Femur (tissue), 1 donor: ENCODE measurements around the gene KLF16.
"Not testable (repeated sequence)": the region's sequence is repeated elsewhere in the genome, so short reads cannot be mapped to it uniquely, and the experiment has no call there.

Experiments
- DNase-seq: peaks from one replicate; pipeline ENCODE4 v3.0.0-alpha.2; 2017

KLF16 gene

GRCh38 chr19:1883784-1884183 lies 20.4 kb upstream of the KLF16 start:
- DNase-seq: no peak

GRCh38 chr19:1882786-1883692 lies 19.7 kb upstream of the KLF16 start:
- no peak for DNase-seq

- DNase-seq: peak; percentile 40
Measured at GRCh38 chr19:1882089-1882785, 18.9 kb upstream of the KLF16 start.

DNA sequence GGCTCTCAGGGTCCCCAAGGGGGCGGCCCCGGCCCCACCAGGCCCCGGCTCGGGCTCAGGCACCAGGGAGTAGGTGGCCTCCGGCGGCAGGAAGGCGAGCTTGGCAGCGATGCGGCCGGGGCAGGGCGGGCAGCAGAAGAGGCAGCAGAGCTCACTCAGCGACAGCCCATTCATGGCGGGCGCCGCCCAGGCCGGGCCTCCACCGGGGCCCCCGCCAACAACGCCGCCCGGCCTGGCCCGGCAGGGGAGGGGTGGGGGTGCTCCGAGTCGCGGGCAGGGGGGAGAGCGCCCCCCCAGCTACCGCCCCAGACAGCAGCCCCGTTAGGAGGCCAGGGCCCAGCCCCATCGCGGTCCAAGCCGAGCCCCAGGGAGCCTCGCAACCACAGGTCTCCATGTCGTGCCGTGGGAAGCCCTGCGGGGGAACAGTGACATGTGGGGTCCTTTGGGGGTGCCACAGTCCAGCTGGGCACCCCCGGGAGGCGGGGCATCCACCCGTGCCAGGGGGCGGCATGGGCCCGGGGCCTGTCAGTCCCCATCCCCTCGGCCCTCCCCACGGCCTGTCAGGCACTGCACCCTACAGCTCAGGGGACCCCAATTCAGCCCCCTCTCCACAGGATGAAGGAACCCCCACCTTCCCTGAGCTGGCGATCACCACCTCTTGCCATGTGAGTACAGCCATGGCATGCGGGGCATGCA lies 18.2 kb upstream of the KLF16 start:
- not testable (repeated sequence) for DNase-seq

GRCh38 chr19:1880611-1881392 lies 17.4 kb upstream of the KLF16 start:
- DNase-seq: no peak

DNA sequence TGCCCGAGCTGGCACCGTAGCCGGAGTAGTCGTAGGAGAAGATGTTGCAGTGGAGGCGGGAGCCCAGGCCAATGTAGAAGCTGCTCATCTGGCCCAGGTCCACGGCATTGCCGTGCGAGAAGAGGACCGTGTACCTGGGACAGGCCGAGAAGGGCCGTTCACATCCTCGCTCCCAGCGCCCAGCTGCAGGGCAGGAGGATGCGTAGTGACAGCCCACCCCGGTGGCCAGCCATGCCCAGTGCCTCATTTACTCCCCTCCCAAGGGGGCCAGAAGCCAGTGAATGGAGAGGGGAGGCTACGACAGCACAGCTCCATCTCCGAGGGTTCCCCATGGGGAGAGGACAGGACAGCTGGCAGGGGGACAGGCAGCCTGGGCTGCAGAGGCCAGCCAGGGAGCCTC lies 16.6 kb upstream of the KLF16 start:
- DNase-seq: not testable (repeated sequence)

DNA sequence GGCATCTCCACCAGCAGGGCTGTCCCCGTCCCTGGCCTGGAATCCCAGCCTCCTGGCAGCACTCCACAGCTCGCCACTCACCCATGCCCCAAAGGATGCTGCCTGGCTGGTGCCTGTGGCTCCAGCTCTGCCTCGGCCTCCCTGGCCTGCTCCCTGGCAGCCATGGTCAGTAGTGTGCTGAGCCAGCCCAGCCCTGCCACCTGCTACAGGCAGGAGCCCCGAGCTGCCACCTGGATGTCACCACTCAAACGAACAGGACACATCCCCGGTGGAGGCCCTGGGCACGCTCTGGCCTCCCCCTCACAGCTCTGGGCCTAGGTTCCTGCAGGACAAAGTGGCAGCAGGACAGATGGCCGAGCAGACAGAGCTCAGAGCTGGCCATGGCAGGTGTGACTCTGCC lies 15.2 kb upstream of the KLF16 start:
- DNase-seq: not testable (repeated sequence)

GRCh38 chr19:1877280-1877660 lies 13.9 kb upstream of the KLF16 start:
- not testable (repeated sequence) for DNase-seq

DNA sequence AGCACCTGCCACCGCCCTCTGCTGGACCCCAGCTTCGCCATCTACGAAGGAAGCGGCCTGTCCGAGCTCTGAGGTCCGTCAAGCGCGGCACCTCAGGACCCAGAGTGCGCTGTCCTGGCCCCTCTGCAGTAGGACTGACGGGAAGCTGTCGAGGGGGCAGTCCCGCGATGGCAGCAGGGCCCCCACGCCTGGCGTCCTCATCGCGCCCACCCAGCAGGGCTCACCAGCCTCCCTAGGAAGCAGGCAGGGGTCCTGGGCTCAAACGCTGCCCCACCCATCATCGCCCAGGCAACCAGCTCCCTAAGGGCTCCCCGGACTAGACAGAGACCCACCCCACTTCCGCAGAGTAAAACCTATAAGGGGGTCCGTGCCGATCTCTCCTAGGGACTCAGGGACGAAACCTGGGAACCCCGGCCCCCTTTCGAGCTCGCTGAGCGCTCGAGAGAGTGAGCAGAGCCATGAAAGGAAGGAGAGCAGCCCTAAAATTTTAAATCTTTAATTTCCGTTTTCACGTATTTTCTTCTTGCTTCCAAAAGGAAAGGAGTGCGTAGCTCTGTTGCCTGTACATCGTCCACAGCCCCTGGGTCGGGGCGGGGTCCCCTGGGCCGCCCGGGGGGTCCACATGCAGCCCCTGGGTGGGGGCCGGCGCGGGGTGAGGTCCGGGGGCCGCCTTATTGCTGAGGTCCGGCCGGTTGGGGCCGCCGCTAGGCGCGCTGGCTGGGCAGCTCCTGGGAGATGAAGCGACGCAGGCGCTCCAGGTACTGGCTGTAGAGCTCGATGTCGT lies 13.3 kb upstream of the KLF16 start:
- peak; percentile 52 for DNase-seq

- DNase-seq: peak; percentile 94
Measured at GRCh38 chr19:1875646-1876495, 12.5 kb upstream of the KLF16 start.

DNA sequence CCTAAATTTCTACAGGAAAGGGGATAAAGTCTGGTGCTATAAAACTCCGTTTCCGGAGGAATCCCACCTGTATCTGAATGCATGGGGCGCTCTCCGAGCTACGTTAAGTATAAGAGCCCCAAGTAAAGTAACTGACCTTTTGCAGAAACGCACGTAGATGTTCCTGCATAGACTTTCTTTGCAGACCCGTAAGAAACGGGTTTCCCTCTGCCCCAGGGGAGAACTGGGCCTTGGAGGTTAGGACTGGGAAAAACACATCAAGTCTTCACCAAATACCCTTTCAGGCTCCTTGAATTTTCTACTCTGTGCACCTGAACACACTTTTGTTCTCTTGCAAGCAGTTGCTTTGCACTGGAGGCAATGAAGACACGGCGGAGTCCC lies 11.9 kb upstream of the KLF16 start:
- DNase-seq: not testable (repeated sequence)

DNA sequence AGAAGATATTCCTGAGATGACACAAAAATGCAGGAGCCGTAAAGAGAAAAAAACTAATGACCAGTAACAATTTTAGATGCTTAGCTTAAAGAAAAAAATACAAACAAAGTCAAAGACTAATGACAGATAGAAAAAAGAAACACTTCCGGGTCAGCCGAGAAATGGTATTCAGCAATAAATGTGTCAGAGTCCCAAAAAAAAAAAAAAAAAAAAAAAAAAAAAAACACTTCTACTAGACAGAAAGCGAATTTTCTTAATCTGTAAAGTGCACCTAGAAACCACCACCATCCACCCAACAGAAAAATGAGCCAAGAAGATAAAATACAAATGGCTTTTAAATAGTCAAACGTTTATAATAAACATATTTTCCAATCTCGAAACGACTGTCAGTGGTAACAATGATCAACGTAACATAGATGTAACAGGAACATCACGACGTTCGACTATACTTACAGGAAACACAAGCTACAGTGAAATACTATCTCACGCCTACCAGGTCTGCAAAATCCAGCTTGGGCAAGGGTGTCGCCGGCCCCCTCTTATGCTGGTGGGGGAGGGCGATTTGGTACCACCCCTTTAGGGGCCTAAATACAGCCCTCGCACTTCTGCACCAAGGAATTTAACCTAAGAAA lies 11.3 kb upstream of the KLF16 start:
- DNase-seq: no peak

DNA sequence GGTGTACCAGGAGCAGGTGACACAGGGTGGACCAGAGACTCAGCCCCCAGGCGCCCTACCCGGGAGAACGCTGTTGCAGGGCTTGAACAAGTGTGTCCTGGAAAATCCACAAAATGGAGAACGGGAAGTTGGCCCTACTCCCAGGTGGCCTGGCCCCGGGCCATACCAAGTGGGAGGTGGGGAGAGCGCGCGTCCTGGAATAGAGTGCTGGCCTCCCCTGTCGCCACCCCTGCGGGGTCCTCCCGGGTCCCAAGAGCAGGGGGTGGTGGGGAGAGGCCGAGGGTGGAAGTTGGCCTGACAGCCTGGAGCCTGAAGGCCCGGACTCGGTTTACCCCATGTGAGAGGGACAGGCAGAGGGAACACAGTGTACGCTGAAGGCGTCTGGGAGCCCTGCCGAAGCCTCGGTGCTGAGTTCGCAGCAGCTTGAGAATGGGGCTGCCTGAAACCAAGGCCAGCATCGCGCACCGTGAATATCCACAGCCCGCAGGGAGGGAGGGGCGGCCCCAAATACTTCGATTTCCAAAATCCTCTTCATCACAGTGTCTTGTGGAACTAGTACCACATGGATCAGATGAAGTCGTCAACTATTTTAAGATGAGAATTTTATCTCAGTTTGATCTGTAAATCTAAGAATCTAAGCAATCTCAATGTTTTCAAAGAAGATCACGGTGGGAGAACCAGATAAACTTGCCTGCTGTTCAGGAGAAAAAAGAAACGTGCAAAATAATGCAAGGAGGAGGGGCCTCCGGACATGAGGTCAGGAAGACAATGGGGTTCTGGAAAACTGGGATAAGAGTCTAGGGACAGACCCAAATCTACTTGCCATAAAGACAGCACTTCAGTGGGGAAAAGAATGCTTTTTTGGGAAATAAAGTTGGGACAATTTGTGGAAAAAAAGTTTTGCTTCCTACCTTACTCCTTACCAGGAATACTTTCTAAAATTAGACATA lies 10.4 kb upstream of the KLF16 start:
- peak; percentile 37 for DNase-seq

- no peak for DNase-seq
Measured at GRCh38 chr19:1872807-1873523, 9.6 kb upstream of the KLF16 start.

DNA sequence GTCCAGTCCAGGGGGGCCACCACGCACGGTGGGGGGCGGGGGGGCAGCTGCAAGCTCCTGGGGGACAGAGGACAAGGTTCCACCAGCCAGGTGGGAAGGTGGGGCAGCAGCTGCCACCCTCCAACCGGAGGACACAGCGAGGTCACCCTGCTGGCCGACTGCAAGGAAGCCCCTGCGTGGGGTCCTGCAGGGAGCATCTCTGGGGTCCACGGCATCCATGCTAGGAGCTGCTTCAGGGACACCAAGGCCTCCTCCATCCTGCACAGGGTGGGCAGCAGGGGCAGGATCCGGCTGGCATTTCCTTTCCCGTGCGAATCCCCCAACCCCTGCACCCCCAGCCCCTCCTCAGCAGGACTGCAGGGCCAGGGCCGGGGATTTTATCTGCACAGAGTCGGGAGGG lies 8.3 kb upstream of the KLF16 start:
- DNase-seq: no peak

GRCh38 chr19:1871140-1871597 lies 7.8 kb upstream of the KLF16 start:
- DNase-seq: no peak

DNA sequence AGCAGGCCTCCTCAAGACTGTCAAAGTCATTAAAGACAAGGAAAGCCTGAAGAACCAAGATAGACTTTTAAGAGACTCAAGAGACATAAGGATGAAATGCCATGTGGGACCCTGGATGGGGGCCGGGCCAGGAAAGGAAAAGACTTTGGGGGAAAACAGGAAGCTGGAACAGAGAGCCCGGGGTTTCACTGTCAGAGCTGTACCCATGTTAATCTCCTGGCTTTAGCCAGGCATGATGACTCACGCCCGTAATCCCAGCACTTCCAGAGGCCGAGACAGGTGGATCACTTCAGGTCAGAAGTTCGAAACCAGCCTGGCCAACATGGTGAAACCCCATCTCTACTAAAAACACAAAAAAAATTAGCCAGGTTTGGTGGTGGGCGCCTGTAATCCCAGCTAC lies 5.6 kb upstream of the KLF16 start:
- DNase-seq: no peak

DNA sequence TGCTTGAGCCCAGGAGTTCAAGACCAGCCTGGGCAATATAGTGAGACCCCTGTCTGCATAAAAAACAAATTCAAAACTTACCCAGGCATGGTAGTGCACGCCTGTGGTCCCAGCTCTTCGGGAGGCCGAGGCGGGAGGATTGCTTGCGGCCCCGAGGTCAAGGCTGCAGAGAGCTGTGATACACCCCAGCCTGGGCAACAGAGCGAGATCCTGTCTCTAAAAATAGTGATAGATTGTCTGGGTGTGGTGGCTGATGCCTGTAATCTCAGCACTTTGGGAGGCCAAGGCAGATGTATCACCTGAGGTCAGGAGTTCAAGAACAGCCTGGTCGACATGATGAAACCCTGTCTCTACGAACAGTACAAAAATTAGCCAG lies 4.0 kb upstream of the KLF16 start:
- no peak for DNase-seq
